GM12892 (cell line): ENCODE measurements around the gene RRAD. TPM values are rescaled to one million over a fixed set of nuclear protein-coding genes. Genes with fewer than 3 reads are reported as not detected.
"Not testable (repeated sequence)": the region's sequence is repeated elsewhere in the genome, so short reads cannot be mapped to it uniquely, and the experiment has no call there.

Source experiments
- DNase-seq: peaks from one replicate; pipeline ENCODE4 v3.0.0; 2011; ENCODE audit not compliant: insufficient read length
- FAIRE-seq: peaks from 2 replicates; lab custom pipeline; 2011; peaks lifted over from hg19 to GRCh38; lab: Jason Lieb, UNC
- POLR2A ChIP-seq: IDR thresholded peaks from 2 replicates; pipeline ENCODE4 v1.6.1; 2011; ENCODE audit warnings: low read depth, low read length, control low read depth
- POLR2AphosphoS5 ChIP-seq: IDR thresholded peaks from 2 replicates; pipeline ENCODE4 v1.6.1; 2011; ENCODE audit warnings: low read depth, low read length, control low read depth
- TAF1 ChIP-seq: IDR thresholded peaks from 2 replicates; pipeline ENCODE4 v1.6.1; 2011; ENCODE audit warnings: low read depth, mild to moderate bottlenecking, control low read depth, low read length, borderline replicate concordance
- polyA plus RNA-seq: library from polyadenylated mRNA; unstranded; fragments of >200 nt; gene quantifications from one replicate; pipeline ENCODE4 v1.2.1, GENCODE V29; 2012; ENCODE audit warnings: missing spikeins, inconsistent platforms; ENCODE audit not compliant: missing spikeins

The RRAD gene
- polyA plus RNA-seq = 0.66 TPM

GRCh38 chr16:66925322-66925840 is at the start of gene RRAD:
TSS of gene RRAD (minus strand) at chr16:66925535. CDS start at chr16:66925179, 356 bp downstream.
- FAIRE-seq (peak; percentile 71), DNase-seq (no peak)
- TF ChIP-seq POLR2AphosphoS5 (no peak), TAF1 (no peak), POLR2A (no peak)

GRCh38 chr16:66974932-66975246 is 49.6 kb upstream of the RRAD start:
- FAIRE-seq, DNase-seq: not testable (repeated sequence)

GRCh38 chr16:66974156-66974931 is 49.0 kb upstream of the RRAD start:
- DNase-seq, FAIRE-seq: not testable (repeated sequence)

GRCh38 chr16:66973716-66974115 is 48.4 kb upstream of the RRAD start:
- TF ChIP-seq POLR2A = no peak
- DNase-seq (no peak), FAIRE-seq (no peak)

- FAIRE-seq (no peak), DNase-seq (no peak)
- TF ChIP-seq POLR2AphosphoS5 (no peak), POLR2A (no peak), TAF1 (no peak)
Observed at GRCh38 chr16:66972983-66973382, 47.6 kb upstream of the RRAD start.

- no peak for DNase-seq
- TF ChIP-seq TAF1 (no peak), POLR2AphosphoS5 (no peak), POLR2A (no peak)
- no peak for FAIRE-seq
Observed at GRCh38 chr16:66970775-66971720, 45.7 kb upstream of the RRAD start.

- FAIRE-seq = no peak
- no peak for DNase-seq
- no peak for TF ChIP-seq POLR2A
- TF ChIP-seq TAF1 = no peak
- no peak for TF ChIP-seq POLR2AphosphoS5
Observed at GRCh38 chr16:66968847-66969246, 43.5 kb upstream of the RRAD start.

- FAIRE-seq (no peak), DNase-seq (no peak)
- TF ChIP-seq TAF1 = no peak
- no peak for TF ChIP-seq POLR2AphosphoS5
- TF ChIP-seq POLR2A = no peak
Observed at GRCh38 chr16:66964049-66964448, 38.7 kb upstream of the RRAD start.

- FAIRE-seq (peak; percentile 51), DNase-seq (no peak)
Observed at GRCh38 chr16:66961914-66962313, 36.6 kb upstream of the RRAD start.

GRCh38 chr16:66961065-66961744 is 35.9 kb upstream of the RRAD start, which contains the start of gene CES3:
TSS of gene CES3 (plus strand) at chr16:66961266. CDS start at chr16:66961308, 42 bp downstream.
- FAIRE-seq (peak; percentile 79), DNase-seq (peak; percentile 47)
- TF ChIP-seq POLR2A (no peak), TAF1 (no peak)

More at GRCh38 chr16:66961914-66962313, 36.6 kb upstream of the RRAD start:
- TF ChIP-seq TAF1 (no peak), POLR2AphosphoS5 (no peak), POLR2A (no peak)

- TF ChIP-seq POLR2A (no peak), TAF1 (no peak), POLR2AphosphoS5 (no peak)
- FAIRE-seq (no peak), DNase-seq (no peak)
Observed at GRCh38 chr16:66960270-66960669, 34.9 kb upstream of the RRAD start.
